Progenitor cell of endocrine pancreas (in vitro differentiated cells): ENCODE measurements around the gene DENND1A. TPM values are rescaled to one million over a fixed set of nuclear protein-coding genes. Genes with fewer than 3 reads are reported as not detected.

Experiments
- DNase-seq: peaks from one replicate; pipeline ENCODE4 v3.0.0; 2021; ENCODE audit warnings: low spot score; ENCODE audit not compliant: unreplicated experiment
- H3K27ac Mint-ChIP-seq: 2 replicates; pipeline ENCODE4 v1.8.0; 2021; ENCODE audit warnings: mild to moderate bottlenecking, moderate library complexity, mixed read lengths
- H3K27me3 Mint-ChIP-seq: 2 replicates; pipeline ENCODE4 v1.8.0; 2021; ENCODE audit warnings: mixed read lengths
- H3K36me3 Mint-ChIP-seq: 2 replicates; pipeline ENCODE4 v1.8.0; 2022; ENCODE audit warnings: mixed read lengths; ENCODE audit not compliant: insufficient read depth
- H3K4me1 Mint-ChIP-seq: 2 replicates; pipeline ENCODE4 v1.8.0; 2021; ENCODE audit warnings: low read depth, mixed read lengths
- H3K4me3 Mint-ChIP-seq: 2 replicates; pipeline ENCODE4 v1.8.0; 2021; ENCODE audit warnings: low read depth, mild to moderate bottlenecking, moderate library complexity, mixed read lengths
- H3K9me3 Mint-ChIP-seq: 2 replicates; pipeline ENCODE4 v1.8.0; 2021; ENCODE audit warnings: low read depth, mixed read lengths
- total RNA-seq: library from RNA; stranded (reverse); gene quantifications from 2 replicates; pipeline ENCODE4 v1.2.1, GENCODE V29; 2021
- TF ChIP-seq, protein P1 (sequence below): fragments of 200-600 bp; sonication (generic); IDR thresholded peaks from one replicate; pipeline ENCODE4 v1.5.0; 2021; ENCODE audit warnings: antibody characterized with exemption, mild to moderate bottlenecking; ENCODE audit not compliant: unreplicated experiment

DENND1A gene
- total RNA-seq, 1 donor from 2014 or later = 20.1 TPM

DNA sequence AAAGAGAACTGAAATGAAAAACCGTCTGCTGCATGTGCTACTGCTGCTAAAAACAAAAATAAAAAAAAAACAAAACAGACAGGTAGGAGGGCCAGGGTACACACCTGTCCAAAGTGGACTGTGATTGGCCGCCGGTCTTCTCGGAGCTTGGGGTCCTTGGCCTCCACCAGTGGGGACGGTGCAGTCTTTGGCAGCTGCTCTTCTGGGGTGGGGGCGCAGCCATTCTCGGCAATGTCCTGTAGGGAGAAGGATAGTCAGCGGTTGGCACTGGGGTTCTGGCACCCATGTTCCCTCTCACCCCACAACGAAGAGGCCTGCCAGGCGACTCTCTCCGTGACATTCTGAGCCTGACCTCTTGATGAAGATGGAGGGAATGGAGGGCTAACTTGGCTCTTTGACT lies 489.7 kb downstream of the DENND1A start:
- H3K9me3 Mint-ChIP-seq = no peaks in the 10 kb centered on the region
- no peaks in the 10 kb centered on the region for H3K36me3 Mint-ChIP-seq
- no peaks in the 10 kb centered on the region for H3K27me3 Mint-ChIP-seq
- DNase-seq = no peak
- H3K4me1 Mint-ChIP-seq = peaks cover 47% of the 10 kb centered on the region
- TF ChIP-seq, protein P1, sequence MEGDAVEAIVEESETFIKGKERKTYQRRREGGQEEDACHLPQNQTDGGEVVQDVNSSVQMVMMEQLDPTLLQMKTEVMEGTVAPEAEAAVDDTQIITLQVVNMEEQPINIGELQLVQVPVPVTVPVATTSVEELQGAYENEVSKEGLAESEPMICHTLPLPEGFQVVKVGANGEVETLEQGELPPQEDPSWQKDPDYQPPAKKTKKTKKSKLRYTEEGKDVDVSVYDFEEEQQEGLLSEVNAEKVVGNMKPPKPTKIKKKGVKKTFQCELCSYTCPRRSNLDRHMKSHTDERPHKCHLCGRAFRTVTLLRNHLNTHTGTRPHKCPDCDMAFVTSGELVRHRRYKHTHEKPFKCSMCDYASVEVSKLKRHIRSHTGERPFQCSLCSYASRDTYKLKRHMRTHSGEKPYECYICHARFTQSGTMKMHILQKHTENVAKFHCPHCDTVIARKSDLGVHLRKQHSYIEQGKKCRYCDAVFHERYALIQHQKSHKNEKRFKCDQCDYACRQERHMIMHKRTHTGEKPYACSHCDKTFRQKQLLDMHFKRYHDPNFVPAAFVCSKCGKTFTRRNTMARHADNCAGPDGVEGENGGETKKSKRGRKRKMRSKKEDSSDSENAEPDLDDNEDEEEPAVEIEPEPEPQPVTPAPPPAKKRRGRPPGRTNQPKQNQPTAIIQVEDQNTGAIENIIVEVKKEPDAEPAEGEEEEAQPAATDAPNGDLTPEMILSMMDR = no peak
- H3K4me3 Mint-ChIP-seq = no peak overlapping the region
- no peak overlapping the region for H3K27ac Mint-ChIP-seq

DNA sequence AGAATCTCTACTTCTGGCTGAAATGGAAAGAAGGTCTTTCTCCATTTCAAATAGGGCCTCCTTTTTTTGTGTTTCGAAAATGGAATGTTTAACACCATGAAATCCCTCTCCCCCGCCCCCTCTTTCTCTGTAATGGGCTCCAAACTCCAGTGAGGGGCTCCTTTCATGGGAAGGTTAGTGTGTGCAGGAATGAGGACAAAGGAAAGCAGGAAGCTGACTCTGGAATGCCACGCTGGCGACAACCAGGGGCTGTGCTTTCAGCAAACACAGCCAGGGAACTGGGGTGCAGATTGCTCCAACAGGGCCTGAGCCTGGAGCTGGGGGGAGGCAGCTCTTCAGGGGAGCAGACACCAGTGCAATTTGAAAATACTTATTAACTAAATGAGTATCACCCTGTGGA lies 491.1 kb downstream of the DENND1A start:
- Mint-ChIP-seq H3K36me3 (no peaks in the 10 kb centered on the region), H3K4me1 (peaks cover 56% of the 10 kb centered on the region), H3K9me3 (no peaks in the 10 kb centered on the region)

DNA sequence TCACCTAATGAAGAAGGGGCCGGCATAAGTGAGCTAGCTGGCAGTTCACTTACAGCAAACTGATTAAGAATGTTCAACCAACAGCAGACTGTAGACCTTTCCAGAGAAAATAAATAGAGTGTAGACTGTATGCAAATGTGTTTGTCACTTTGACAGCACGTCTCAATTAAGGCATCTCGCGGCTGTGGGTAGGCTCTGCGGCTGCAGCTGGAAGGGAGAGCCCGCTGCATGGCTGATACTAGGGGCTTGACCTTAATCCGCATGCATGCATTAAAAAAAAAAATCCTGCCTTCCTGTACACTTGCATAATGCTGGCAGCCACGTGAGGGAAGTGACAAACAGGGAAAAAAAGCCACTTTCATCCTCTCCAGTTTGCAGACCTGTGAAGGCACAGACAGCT lies 491.6 kb downstream of the DENND1A start:
- Mint-ChIP-seq H3K36me3 (no peaks in the 10 kb centered on the region), H3K9me3 (no peaks in the 10 kb centered on the region), H3K4me1 (peaks cover 56% of the 10 kb centered on the region), H3K27ac (peak overlapping the region; percentile 94), H3K27me3 (no peaks in the 10 kb centered on the region), H3K4me3 (peak overlapping the region; percentile 5)
- DNase-seq = no peak
- TF ChIP-seq, protein P1 = no peak

More for the DNA sequence above, 491.1 kb downstream of the DENND1A start:
- DNase-seq = no peak
- H3K27ac Mint-ChIP-seq = peak overlapping the region; percentile 94
- no peaks in the 10 kb centered on the region for H3K27me3 Mint-ChIP-seq
- TF ChIP-seq, protein P1 = no peak
- no peak overlapping the region for H3K4me3 Mint-ChIP-seq

DNA sequence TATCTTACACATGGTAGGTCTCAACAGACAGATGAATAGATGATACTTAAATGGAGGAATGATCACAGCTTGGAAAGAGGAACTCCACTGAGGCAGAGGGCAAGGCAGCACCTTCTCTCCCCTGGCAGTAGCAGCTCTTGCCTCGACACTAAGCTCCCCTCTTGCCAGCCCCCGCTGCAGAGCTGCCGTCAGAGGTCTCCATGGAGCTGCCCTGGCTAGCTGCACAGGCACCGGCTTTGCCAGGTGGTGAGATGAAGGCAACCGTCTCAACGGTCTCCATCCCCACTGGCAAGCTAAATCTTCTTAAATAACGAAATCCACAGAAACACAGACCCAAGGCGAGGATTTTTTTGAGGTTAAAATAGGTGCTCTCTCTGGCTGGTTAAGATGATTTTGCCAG lies 492.7 kb downstream of the DENND1A start:
- Mint-ChIP-seq H3K4me3 (no peak overlapping the region), H3K4me1 (peaks cover 56% of the 10 kb centered on the region), H3K27ac (no peak overlapping the region), H3K27me3 (no peaks in the 10 kb centered on the region), H3K36me3 (no peaks in the 10 kb centered on the region), H3K9me3 (no peaks in the 10 kb centered on the region)
- TF ChIP-seq, protein P1 = no peak
- no peak for DNase-seq

DNA sequence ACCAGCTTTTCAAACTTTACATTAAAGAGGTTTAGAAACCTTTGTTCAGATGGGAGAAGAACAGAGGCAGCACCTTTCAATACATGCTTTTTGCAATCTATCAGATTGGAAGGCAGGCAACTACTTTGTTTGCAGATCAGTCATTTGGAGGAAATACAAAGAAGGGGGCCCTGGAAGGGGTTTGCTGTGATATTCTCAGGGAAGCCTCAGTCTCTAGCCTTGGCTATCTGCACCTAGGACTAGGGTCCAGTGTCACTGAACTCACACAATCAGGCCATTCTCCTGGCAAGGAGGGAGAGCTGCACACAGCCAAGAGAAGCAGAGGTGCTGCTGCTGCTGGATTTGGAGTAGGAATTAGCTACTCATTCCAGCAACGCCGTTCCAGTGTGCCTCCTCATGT lies 494.5 kb downstream of the DENND1A start:
- Mint-ChIP-seq H3K4me1 (peaks cover 55% of the 10 kb centered on the region), H3K4me3 (no peak overlapping the region), H3K27ac (no peak overlapping the region), H3K9me3 (no peaks in the 10 kb centered on the region), H3K27me3 (no peaks in the 10 kb centered on the region), H3K36me3 (peaks cover 4% of the 10 kb centered on the region)
- TF ChIP-seq, protein P1 = no peak
- DNase-seq = no peak
